Measurements from ENCODE around the gene TAMALIN. TPM values are rescaled to one million over a fixed set of nuclear protein-coding genes. Genes with fewer than 3 reads are reported as not detected.
A peak's percentile ranks its signal among the peaks of the same experiment; 100 is the strongest.

The TAMALIN gene
- total RNA-seq, 1 experiment from 2014 or later = 0.58 TPM

DNA sequence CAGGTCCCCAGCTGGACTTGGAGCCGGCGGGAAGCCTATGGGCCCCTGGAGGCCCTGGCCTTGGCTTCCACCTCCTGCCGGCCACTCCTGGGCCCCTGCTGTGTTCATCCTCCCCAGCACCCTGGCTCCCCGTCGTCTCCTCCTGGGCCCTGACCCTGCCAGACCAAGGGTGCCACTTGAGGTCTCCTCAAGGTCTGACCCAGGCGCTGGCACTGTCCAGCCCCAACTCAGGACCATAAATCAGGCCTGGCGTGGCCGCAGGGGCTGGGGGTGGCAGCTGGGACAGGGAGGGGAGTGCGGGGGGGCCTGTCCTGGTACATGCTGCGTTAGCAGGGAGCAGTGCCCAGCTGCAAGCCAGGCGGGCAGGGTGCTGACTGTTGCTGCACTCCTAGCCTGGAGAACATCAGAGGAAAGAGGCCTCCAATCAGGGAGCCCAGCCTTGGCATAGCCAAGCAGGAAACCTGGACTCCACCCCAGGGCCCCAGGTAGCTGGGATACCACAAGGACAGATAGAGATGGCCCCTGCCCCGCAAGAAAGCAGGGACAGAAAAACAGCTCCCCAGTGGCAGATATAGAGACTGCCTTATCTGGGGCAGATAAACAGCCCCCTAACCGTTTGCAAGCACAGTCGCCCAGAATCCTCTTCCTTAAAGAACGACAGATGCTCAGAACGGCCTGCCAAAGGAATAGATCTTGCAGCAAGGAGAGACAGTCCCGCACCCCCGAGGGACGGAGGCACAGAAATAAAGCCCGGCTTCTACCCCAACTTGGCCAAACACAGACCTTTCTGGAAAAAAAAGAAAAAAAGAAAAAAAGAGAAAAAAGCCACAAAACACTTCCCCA is 56.6 kb downstream of the TAMALIN start:
- no TSS peak for BruUV-seq (replicated peaks)
- Histone ChIP-seq H3K79me2 (ENCODE audit: low read length) (no peaks in the 10 kb centered on the region), H3K4me2 (ENCODE audit: low read length) (no peak overlapping the region), H3K27ac (ENCODE audit: low read length) (no peak overlapping the region), H3K27me3 (ENCODE audit: low read length) (no peaks in the 10 kb centered on the region), H3K4me1 (ENCODE audit: insufficient read depth, low read length) (no peaks in the 10 kb centered on the region), H3F3A (ENCODE audit: low read length, unreplicated experiment) (no peaks in the 10 kb centered on the region), H3K9ac (ENCODE audit: low read length) (no peak overlapping the region), H3K4me3 (ENCODE audit: low read length) (no peak overlapping the region), H3K36me3 (ENCODE audit: low read depth, low read length) (peaks cover 3% of the 10 kb centered on the region; the same call in 1 of the 2 replicates), H4K20me1 (ENCODE audit: low read length) (no peaks in the 10 kb centered on the region), H3K9me3 (ENCODE audit: low read length) (no peaks in the 10 kb centered on the region), H3K9me2 (replicated peaks; ENCODE audit: low read length) (no peaks in the 10 kb centered on the region), H2AFZ (ENCODE audit: low read length) (no peak overlapping the region)
- POLR2A ChIA-PET (ENCODE audit: unreplicated experiment) = no interaction called here
- ATAC-seq (no peak), DNase-seq (no peak)
- TF ChIP-seq EZH2 (IDR thresholded peaks at IDR 0.05; ENCODE audit: low read length, unreplicated experiment) (no peak), EZH2phosphoT487 (IDR thresholded peaks at IDR 0.05; ENCODE audit: borderline replicate concordance, low read length) (no peak)
- TF ChIP-seq, protein P1, sequence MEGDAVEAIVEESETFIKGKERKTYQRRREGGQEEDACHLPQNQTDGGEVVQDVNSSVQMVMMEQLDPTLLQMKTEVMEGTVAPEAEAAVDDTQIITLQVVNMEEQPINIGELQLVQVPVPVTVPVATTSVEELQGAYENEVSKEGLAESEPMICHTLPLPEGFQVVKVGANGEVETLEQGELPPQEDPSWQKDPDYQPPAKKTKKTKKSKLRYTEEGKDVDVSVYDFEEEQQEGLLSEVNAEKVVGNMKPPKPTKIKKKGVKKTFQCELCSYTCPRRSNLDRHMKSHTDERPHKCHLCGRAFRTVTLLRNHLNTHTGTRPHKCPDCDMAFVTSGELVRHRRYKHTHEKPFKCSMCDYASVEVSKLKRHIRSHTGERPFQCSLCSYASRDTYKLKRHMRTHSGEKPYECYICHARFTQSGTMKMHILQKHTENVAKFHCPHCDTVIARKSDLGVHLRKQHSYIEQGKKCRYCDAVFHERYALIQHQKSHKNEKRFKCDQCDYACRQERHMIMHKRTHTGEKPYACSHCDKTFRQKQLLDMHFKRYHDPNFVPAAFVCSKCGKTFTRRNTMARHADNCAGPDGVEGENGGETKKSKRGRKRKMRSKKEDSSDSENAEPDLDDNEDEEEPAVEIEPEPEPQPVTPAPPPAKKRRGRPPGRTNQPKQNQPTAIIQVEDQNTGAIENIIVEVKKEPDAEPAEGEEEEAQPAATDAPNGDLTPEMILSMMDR (conservative IDR thresholded peaks at IDR 0.05; ENCODE audit: low read depth, low read length) = no peak
- intact Hi-C loops (cut with micrococcal nuclease) = no loop called here
- CTCF ChIA-PET = no interaction called here

DNA sequence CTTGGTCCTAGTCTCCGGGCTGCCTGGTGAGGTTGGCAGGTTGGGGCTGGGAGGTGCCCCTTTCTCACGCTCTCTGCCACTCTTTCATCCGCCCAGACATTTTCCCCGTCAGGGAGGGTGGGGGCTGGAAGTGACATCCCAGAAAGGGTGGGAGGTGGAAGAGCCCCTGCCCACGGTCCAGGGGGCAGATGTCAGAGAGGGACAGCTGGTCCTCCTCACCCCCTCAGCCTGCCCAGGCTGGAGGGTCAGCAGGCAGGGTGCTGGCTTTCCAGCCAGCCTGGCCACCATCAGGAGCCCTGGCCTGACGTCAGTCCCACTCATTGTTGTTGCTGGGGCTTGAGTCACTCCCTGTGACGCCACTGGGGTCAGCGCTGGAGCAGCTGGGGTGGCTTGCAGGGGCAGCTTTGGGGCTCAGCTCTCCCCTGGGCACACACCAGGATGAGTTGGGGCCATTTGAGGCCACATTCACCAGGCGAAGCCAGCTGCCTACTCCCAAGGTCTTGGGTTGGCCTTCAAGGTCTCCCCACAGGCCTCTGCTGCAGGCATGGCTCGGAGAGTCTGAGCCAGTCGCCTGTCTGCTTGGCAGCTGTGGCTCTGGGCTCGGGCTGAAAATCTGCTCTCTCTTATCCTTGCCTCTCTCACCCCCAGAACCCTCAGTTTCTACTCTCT is 57.4 kb downstream of the TAMALIN start:
- ATAC-seq = no peak
- H2AFZ ChIP-seq (ENCODE audit: low read length) = no peak overlapping the region
- H3K4me2 ChIP-seq (ENCODE audit: low read length) = no peak overlapping the region
- H3K27ac ChIP-seq (ENCODE audit: low read length) = no peak overlapping the region
- no peaks in the 10 kb centered on the region for H4K20me1 ChIP-seq (ENCODE audit: low read length)
- H3K9me3 ChIP-seq (ENCODE audit: low read length) = no peaks in the 10 kb centered on the region
- CTCF ChIA-PET = interaction anchor here (0.6 kb wide), 1 partner anchor 87 kb away, joined by 6 read pairs; no protein-coding TSS in a partner anchor
- TF ChIP-seq EZH2phosphoT487 (IDR thresholded peaks at IDR 0.05; ENCODE audit: borderline replicate concordance, low read length) = no peak
- TF ChIP-seq EZH2 (IDR thresholded peaks at IDR 0.05; ENCODE audit: low read length, unreplicated experiment) = no peak
- TF ChIP-seq, protein P1 (conservative IDR thresholded peaks at IDR 0.05; ENCODE audit: low read depth, low read length) = no peak
- no peaks in the 10 kb centered on the region; the same call in 1 of the 2 replicates for H3K36me3 ChIP-seq (ENCODE audit: low read depth, low read length)
- DNase-seq = peak; percentile 18
- 0 out of 2 replicates have a peak, but pooled peaks cover 2% of the 10 kb centered on the region for H3K4me1 ChIP-seq (ENCODE audit: insufficient read depth, low read length)
- intact Hi-C loops (cut with micrococcal nuclease) = no loop called here
- H3K27me3 ChIP-seq (ENCODE audit: low read length) = no peaks in the 10 kb centered on the region
- no peaks in the 10 kb centered on the region for H3F3A ChIP-seq (ENCODE audit: low read length, unreplicated experiment)
- POLR2A ChIA-PET (ENCODE audit: unreplicated experiment) = interaction anchor here (0.6 kb wide), 1 partner anchor 38 kb away, joined by 5 read pairs; no protein-coding TSS in a partner anchor
- H3K9me2 ChIP-seq (replicated peaks; ENCODE audit: low read length) = no peaks in the 10 kb centered on the region
- no peak overlapping the region for H3K4me3 ChIP-seq (ENCODE audit: low read length)
- no peaks in the 10 kb centered on the region for H3K79me2 ChIP-seq (ENCODE audit: low read length)
- BruUV-seq (replicated peaks) = no TSS peak
- H3K9ac ChIP-seq (ENCODE audit: low read length) = no peak overlapping the region

Other genes starting within 250 kb of the TAMALIN start
- gene FIGNL2, start 158.2 kb upstream of the TAMALIN start, total RNA-seq (2014; rRNA removed) = not detected in 2 replicates
- not detected in 2 replicates for gene ANKRD33, start 118.8 kb upstream of the TAMALIN start, total RNA-seq (2014; rRNA removed)
- 0.40 TPM in 1 of 2 replicates, not detected in the other for gene ACVRL1, start 99.4 kb upstream of the TAMALIN start, total RNA-seq (2014; rRNA removed)
- gene ACVR1B, start 55.2 kb upstream of the TAMALIN start, total RNA-seq (2014; rRNA removed) = 9.8 and 11.5 TPM in 2 replicates
- gene NR4A1, start 44.5 kb downstream of the TAMALIN start, total RNA-seq (2014; rRNA removed) = 90.7 and 110 TPM in 2 replicates
- gene ATG101, start 63.0 kb downstream of the TAMALIN start, total RNA-seq (2014; rRNA removed) = 110 and 167 TPM in 2 replicates
- gene SMIM41, start 72.8 kb downstream of the TAMALIN start, total RNA-seq (2014; rRNA removed) = not detected in 2 replicates
- 19.8 and 30.1 TPM in 2 replicates for gene KRT80, start 185.1 kb downstream of the TAMALIN start, total RNA-seq (2014; rRNA removed)
- gene KRT7, start 226.3 kb downstream of the TAMALIN start, total RNA-seq (2014; rRNA removed) = 2,144 and 2,979 TPM in 2 replicates